Endothelial cell of umbilical vein (primary cell): Measurements from ENCODE around the gene DEGS2.

ENCODE experiments used
- POLR2A ChIP-seq: IDR thresholded peaks from 2 replicates; pipeline ENCODE4 v1.6.1; 2012; ENCODE audit warnings: low read depth, mild to moderate bottlenecking, control low read depth, low read length
- TF ChIP-seq, protein P1 (sequence below), 2 donors: IDR thresholded peaks; 1 replicate in 1 of 2; 2 replicates in 1 of 2; pipeline ENCODE4 v1.5.1; 2011; ENCODE audit warnings: low read length in 2 of 2, mild to moderate bottlenecking in 2 of 2, moderate library complexity in 2 of 2, control low read depth in 1 of 2, inconsistent platforms in 1 of 2, low read depth in 1 of 2; ENCODE audit not compliant: insufficient read depth in 1 of 2; ENCODE audit errors: extremely low read depth in 1 of 2

DNA sequence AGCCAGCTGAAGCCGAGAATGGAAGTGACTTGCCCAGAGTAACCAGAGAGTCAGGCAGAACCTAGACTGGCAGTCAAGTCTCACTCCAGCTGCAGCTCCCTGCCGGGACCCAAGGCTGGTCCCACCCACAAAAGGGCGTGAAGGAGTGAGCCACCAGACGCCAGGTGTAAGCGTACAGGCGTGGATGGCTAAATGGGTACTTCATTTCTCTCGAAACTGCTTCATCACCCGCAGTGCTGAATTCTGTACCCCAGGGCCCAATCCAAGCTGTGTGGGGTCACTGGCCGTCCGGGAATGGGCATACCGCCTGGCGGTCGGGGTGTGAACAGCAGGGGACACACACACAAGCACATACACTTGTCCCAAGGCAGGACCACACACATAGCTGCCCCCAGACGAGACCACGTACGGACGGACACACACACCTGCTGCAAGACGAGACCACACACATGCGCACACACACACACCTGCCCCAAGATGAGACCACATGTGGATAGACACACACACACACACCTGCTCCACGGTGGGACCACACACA is 34.8 kb downstream of the DEGS2 start:
- no peak for TF ChIP-seq POLR2A
- TF ChIP-seq, protein P1, sequence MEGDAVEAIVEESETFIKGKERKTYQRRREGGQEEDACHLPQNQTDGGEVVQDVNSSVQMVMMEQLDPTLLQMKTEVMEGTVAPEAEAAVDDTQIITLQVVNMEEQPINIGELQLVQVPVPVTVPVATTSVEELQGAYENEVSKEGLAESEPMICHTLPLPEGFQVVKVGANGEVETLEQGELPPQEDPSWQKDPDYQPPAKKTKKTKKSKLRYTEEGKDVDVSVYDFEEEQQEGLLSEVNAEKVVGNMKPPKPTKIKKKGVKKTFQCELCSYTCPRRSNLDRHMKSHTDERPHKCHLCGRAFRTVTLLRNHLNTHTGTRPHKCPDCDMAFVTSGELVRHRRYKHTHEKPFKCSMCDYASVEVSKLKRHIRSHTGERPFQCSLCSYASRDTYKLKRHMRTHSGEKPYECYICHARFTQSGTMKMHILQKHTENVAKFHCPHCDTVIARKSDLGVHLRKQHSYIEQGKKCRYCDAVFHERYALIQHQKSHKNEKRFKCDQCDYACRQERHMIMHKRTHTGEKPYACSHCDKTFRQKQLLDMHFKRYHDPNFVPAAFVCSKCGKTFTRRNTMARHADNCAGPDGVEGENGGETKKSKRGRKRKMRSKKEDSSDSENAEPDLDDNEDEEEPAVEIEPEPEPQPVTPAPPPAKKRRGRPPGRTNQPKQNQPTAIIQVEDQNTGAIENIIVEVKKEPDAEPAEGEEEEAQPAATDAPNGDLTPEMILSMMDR (IDR thresholded peaks at IDR 0.05; ENCODE audit: extremely low read depth in 1 of 2, insufficient read depth in 1 of 2, low read depth in 1 of 2, low read length in 2 of 2), result no peak
